Measurements from ENCODE around the gene MICALL2.

MICALL2 gene

DNA sequence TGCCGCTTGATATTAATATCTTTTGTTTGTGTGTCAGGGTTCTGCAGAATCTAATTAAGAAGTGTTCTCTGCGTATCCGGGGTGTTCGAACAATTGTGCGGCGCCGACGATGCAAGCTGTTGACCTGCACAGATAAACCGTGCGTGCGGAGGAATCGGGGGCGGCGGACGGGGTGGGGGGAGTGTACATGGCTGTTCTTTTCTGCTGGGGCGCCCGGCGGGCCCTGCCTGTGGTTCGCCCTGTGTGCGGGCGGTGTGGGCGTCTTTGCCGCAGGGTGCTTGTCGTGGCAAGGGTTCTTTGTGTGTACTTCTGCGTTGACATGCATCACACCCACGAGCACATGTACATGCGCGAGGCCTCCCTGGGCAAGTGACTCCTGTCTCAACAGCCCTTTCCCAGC is 47.9 kb downstream of the MICALL2 start:
- DNase-seq: no peak

- no peak for DNase-seq
These were observed 48.3 kb downstream of the MICALL2 start for GRCh38 chr7:1410992-1411391.

GRCh38 chr7:1409555-1409954 is 49.7 kb downstream of the MICALL2 start:
- no peak for DNase-seq

DNA sequence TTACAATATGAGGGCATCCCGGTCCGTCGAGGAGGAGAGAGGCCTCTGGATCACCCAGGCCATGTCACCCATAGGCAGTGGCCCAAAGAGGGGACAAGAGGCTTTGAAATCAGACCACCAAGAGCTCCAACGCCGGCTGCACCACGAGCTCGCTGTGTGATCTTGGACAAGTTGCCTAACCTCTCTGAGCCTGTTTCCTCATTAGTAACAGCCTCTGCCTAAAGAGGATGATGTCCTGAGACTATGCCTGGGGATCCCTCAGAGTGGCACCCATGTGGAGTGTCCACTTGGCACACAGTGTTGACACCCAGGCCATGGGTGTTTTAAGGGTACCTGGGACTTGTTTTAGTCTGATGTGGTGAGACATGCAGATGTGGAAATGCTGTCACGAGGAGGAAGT is 50.8 kb downstream of the MICALL2 start:
- DNase-seq: no peak

DNA sequence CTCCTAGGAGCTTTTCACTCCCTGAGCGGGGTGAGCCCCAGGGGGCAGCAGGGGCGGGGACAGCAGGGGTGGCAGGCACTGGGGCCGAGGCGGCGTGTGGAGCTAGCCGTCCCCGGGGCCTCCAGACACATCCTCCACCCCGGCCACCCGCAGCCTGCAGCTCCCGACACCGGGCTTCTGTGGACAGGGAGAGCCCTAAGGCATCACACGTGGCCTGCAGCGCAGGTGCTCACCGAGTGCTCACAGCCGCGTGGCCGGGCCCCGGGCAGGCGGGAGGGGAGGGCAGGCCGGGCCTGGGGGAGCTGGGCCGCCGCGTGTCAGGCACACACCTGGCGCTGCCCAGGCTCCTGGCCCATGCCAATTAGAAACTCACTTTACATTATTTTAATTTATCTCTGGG is 51.4 kb downstream of the MICALL2 start:
- DNase-seq: no peak

DNA sequence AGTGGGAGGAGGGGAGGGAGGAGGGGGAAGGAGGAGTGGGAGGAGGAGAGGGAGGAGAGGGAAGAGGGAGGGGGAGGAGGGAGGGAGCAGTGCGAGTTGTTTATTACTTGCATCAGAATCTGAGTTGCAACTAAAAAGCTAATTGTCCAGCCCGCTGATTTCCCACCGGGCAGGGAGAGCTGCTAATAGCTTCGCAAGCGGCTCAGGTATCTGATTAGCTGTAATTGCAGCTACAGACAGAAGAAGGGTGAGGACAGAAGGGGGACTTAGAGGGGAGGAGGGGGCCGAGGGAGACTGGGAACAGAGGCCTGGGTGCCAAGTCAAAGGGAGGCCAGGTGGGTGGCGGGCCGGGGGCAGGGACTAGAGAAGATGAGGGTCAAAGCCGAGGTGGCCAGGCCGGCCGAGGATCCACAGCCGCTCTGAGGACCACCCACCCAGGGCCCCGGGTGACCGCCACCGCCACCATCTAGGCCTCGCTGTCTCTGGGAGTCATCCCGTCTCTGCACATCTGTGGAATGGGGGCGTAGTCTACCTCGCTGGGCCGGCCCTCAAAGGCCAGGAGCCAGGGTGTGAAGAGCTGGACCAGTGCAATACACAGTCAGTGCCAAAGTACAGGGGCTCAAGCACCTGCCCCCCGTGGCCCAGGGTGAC is 54.2 kb downstream of the MICALL2 start:
- DNase-seq: no peak

GRCh38 chr7:1404460-1404809 is 54.8 kb downstream of the MICALL2 start:
- DNase-seq: no peak

GRCh38 chr7:1403638-1404459 is 55.4 kb downstream of the MICALL2 start:
- no peak for DNase-seq

- no peak for DNase-seq
These were observed 56.3 kb downstream of the MICALL2 start for GRCh38 chr7:1402791-1403637.

DNA sequence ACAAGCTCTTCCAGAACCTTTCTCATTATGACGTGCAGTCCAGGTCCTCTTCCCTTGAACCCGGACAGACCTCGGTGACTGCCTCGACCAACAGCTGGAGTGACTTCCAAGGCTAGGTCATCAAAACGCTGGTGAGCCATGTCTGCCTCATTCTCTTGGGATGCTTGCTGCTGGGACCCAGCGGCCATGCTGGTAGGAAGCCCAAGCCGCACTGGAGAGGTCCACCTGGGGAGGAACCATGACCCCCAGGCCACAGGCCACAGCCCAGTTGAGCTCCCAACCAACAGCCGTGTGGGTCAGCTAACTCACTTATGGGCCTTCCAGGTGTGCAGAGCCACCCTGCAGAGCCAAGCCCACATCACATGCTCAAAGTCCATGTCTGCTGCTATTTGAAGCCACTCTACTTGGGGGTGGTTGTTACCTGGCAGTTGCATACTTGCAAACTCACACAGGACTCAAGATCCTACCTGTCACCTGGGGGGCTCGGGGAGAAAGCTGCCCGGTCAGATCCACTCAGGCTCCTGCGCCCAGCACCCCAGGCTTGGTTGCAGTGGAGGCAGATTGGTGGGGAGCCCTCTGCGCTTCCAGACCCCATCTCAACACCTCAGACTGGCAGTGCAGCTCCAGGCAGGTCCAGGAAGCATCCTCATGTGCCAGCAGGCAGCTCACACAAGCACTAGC is 57.0 kb downstream of the MICALL2 start:
- DNase-seq: no peak

GRCh38 chr7:1401011-1401410 is 58.3 kb downstream of the MICALL2 start:
- DNase-seq: no peak

GRCh38 chr7:1400371-1400770 is 58.9 kb downstream of the MICALL2 start:
- DNase-seq: no peak

GRCh38 chr7:1397491-1398327 is 61.6 kb downstream of the MICALL2 start:
- DNase-seq: no peak

DNA sequence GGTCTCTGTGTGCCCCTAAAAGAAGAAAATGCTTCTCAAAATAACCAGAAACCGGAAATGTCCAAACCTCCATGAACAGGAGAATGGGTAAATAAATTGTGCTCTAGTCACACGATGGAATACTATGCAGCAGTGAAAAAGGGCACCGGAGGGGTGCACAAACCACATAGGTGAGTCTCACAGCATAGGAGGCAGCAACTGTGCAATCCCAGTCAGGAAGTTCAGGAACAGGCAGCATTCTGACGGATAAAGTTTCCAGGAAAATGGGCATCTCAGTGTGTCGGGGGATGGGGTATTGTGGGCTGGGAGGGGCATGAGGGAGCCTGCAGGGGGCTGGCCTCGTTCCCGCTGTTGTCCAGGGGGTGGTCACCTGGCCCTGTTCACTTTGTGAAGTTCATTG is 63.1 kb downstream of the MICALL2 start:
- DNase-seq: no peak

DNA sequence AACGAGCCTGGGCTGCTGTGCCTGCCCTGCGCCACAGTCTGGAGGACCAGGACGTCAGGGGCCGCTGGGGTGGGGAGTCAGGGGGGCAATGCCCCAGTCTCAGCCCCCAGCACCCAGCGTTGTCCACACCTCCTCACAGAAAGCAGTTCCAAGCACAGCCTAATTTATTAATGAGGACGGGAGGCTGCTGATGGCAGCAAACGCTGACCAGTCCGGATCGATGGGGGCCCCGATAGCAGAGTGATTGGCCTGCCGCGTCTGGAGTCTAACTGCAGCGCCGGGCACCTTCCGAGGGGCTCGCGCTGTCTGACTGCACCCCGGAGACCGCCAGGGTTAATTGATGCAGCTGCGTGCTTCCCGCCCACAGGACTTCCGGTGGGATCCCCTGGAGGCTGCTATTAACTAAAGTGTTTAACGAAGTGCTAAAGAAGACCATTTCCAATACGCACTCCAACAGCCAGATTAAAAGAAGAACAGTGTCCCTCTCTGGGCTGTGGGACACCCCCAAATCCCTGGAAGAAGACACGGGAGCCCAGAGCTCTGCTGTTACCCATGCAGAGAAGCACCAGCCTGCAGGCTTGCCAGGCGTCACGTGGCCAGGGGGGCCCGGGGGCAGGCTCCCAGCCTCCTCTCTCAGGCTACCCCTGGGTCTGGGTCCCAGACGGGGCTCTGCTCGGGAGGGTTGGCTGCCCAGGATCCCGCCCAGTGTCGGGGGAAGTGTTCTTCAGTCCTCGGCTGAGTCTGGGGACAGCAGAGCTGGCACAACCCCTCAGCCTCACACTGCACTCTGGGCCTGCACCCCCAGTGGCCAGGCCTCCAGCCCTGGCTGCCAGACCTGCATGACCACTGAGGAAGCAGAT is 63.8 kb downstream of the MICALL2 start:
- DNase-seq: no peak

DNA sequence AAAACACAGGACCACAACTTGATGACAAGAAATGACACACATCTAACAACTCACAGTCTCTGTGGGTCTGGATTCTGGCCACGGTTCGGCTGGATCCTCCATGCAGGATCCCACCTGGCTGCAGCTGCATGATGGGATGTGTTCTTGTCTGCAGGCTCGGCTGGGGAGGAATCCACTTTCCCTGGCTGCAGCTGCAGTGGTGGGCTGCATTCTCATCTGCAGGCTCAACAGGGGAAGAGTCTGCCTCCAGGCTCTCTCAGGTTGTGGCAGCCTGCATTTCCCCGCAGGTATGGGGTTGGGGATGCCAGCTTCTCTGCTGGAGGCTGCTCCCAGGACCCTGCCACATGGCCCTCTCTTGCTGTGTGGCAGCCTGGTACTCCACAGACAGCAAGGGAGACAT is 64.9 kb downstream of the MICALL2 start:
- DNase-seq: no peak

GRCh38 chr7:1393421-1393820 is 65.8 kb downstream of the MICALL2 start:
- no peak for DNase-seq

- no peak for DNase-seq
These were observed 66.7 kb downstream of the MICALL2 start for GRCh38 chr7:1392556-1392955.

GRCh38 chr7:1391449-1391848 is 67.8 kb downstream of the MICALL2 start:
- no peak for DNase-seq

GRCh38 chr7:1388703-1389335 is 70.5 kb downstream of the MICALL2 start:
- DNase-seq: no peak
